Hepatocyte (in vitro differentiated cells): ENCODE results near the gene MAP4. TPM values are rescaled to one million over a fixed set of nuclear protein-coding genes. Genes with fewer than 3 reads are reported as not detected.

Experiments used
- DNase-seq: peaks from one replicate; pipeline ENCODE4 v3.0.0-alpha.2; 2016; ENCODE audit warnings: low spot score
- H2AFZ ChIP-seq: fragments of 200-600 bp; sonication (generic); 2 replicates; pipeline ENCODE4 v1.6.0; 2016; ENCODE audit warnings: antibody characterized with exemption, mild to moderate bottlenecking
- H3K27ac ChIP-seq: fragments of 200-600 bp; sonication (generic); 2 replicates; pipeline ENCODE4 v1.5.1; 2016; ENCODE audit warnings: mild to moderate bottlenecking
- H3K27me3 ChIP-seq: fragments of 200-600 bp; sonication (generic); 2 replicates; pipeline ENCODE4 v1.6.1; 2016
- H3K36me3 ChIP-seq: fragments of 200-600 bp; sonication (generic); replicated peaks from 2 replicates; pipeline ENCODE4 v1.5.1; 2016; ENCODE audit warnings: low read depth; ENCODE audit not compliant: insufficient read depth
- H3K4me1 ChIP-seq: fragments of 200-600 bp; sonication (generic); 2 replicates; pipeline ENCODE4 v1.5.1; 2016; ENCODE audit warnings: mild to moderate bottlenecking, moderate library complexity; ENCODE audit not compliant: insufficient read depth
- H3K4me2 ChIP-seq: fragments of 200-600 bp; sonication (generic); 2 replicates; pipeline ENCODE4 v1.6.0; 2016
- H3K4me3 ChIP-seq: fragments of 200-600 bp; sonication (generic); 2 replicates; pipeline ENCODE4 v1.5.1; 2016; ENCODE audit warnings: mild to moderate bottlenecking
- H3K79me2 ChIP-seq: fragments of 200-600 bp; sonication (generic); 2 replicates; pipeline ENCODE4 v1.6.0; 2017; ENCODE audit warnings: mild to moderate bottlenecking
- H3K9me2 ChIP-seq: fragments of 200-600 bp; sonication (generic); replicated peaks from 2 replicates; pipeline ENCODE4 v1.6.0; 2017; ENCODE audit warnings: mild to moderate bottlenecking; ENCODE audit not compliant: insufficient read depth
- H3K9me3 ChIP-seq: fragments of 200-600 bp; sonication (generic); 2 replicates; pipeline ENCODE4 v1.5.1; 2016; ENCODE audit warnings: low read depth, mild to moderate bottlenecking
- H4K20me1 ChIP-seq: fragments of 200-600 bp; sonication (generic); 2 replicates; pipeline ENCODE4 v1.6.0; 2016; ENCODE audit warnings: mild to moderate bottlenecking; ENCODE audit not compliant: insufficient read depth, poor library complexity, severe bottlenecking
- CTCF ChIP-seq: fragments of 200-600 bp; sonication (generic); IDR thresholded peaks from 2 replicates; pipeline ENCODE4 v1.5.1; 2016; ENCODE audit warnings: antibody characterized with exemption, mild to moderate bottlenecking; ENCODE audit not compliant: poor library complexity
- EZH2 ChIP-seq: fragments of 200-600 bp; sonication (generic); IDR thresholded peaks from 2 replicates; pipeline ENCODE4 v1.6.1; 2016; ENCODE audit warnings: antibody characterized with exemption, mild to moderate bottlenecking, borderline replicate concordance
- EZH2phosphoT487 ChIP-seq: fragments of 200-600 bp; sonication (generic); IDR thresholded peaks from one replicate; pipeline ENCODE4 v1.6.1; 2018; ENCODE audit warnings: antibody characterized with exemption, mild to moderate bottlenecking, low read depth, moderate library complexity; ENCODE audit not compliant: unreplicated experiment, severe bottlenecking
- WGBS: methylation state at CpG from one replicate; pipeline ENCODE4 v1.1.6; 2016; ENCODE audit warnings: low lambda C conversion rate; ENCODE audit errors: missing lambda C conversion rate; 5-methylcytosine and 5-hydroxymethylcytosine counted together
- polyA plus RNA-seq: library from polyadenylated mRNA; unstranded; fragments of >200 nt; fragmentation: Nextera tagmentation; extraction: Ambion mirVana; gene quantifications from 2 replicates; pipeline ENCODE4 v1.2.1, GENCODE V29; 2016
- total RNA-seq: library from RNA; depleted of rRNA; stranded (reverse); fragments of >200 nt; gene quantifications from 2 replicates; pipeline ENCODE4 v1.2.3, GENCODE V29; 2014

Gene MAP4
- total and polyA plus RNA-seq, 2 experiments from 2014 or later = 85.5 to 91.3 TPM

DNA sequence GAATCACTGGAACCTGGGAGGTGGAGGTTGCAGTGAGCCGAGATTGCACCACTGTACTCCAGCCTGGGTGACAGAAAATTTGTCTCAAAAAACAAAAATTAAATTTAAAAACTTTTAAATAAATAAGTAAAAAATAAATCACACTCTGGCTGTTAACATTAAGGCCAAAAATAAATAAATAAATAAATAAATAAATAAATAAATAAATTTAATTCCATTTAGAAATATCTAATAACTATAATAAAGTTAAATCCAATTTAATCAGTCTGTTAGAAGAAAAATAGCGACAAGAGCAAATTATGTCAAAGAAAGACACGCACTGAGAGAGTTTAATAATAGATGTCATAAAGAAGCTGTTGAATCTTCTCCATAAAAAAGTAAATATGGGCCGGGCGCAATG, 13.4 kb downstream of the MAP4 start:
- H3K9me2 ChIP-seq = no peaks in the 10 kb centered on the region
- peaks cover 23% of the 10 kb centered on the region for H4K20me1 ChIP-seq
- no peaks in the 10 kb centered on the region for H3K4me1 ChIP-seq
- no peak overlapping the region for H3K4me2 ChIP-seq
- no peaks in the 10 kb centered on the region for H3K9me3 ChIP-seq
- H3K4me3 ChIP-seq = no peak overlapping the region
- no peaks in the 10 kb centered on the region for H3K36me3 ChIP-seq
- TF ChIP-seq EZH2 (no peak), EZH2phosphoT487 (no peak), CTCF (no peak)
- no peak overlapping the region for H2AFZ ChIP-seq
- H3K27ac ChIP-seq = no peak overlapping the region
- WGBS = 98% methylated on average over 5 of the region's 5 CpGs
- H3K27me3 ChIP-seq = no peaks in the 10 kb centered on the region
- DNase-seq = no peak
- H3K79me2 ChIP-seq = peaks cover 72% of the 10 kb centered on the region

DNA sequence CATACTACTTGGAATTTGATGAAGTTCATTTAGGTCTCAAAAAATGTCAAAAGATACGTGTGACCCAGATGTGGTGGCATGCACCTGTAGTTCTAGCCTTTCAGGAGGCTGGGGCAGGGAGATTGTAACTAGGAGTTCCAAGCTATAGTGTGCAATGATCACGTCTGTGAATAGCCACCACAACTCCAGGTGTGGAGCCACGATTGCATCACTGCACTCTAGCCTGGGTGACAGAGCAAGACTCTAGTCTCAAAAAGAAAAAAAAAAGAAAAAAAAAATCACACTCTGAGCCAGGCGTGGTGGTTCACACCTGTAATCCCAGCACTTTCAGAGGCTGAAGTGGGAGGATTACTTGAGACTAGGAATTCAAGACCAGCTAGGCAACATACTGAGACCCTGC, 14.2 kb downstream of the MAP4 start:
- peaks cover 23% of the 10 kb centered on the region for H4K20me1 ChIP-seq
- H3K4me2 ChIP-seq = no peak overlapping the region
- no peak overlapping the region for H2AFZ ChIP-seq
- 93% methylated on average over 4 of the region's 4 CpGs for WGBS
- no peaks in the 10 kb centered on the region for H3K4me1 ChIP-seq
- H3K79me2 ChIP-seq = peaks cover 72% of the 10 kb centered on the region
- H3K27ac ChIP-seq = no peak overlapping the region
- no peaks in the 10 kb centered on the region for H3K27me3 ChIP-seq
- no peak for TF ChIP-seq CTCF
- no peak for TF ChIP-seq EZH2
- no peak for TF ChIP-seq EZH2phosphoT487
- DNase-seq = no peak
- H3K4me3 ChIP-seq = no peak overlapping the region
- H3K36me3 ChIP-seq = no peaks in the 10 kb centered on the region
- H3K9me2 ChIP-seq = no peaks in the 10 kb centered on the region
- H3K9me3 ChIP-seq = no peaks in the 10 kb centered on the region

- Histone ChIP-seq H2AFZ (no peak overlapping the region), H3K4me2 (no peak overlapping the region), H3K9me2 (no peaks in the 10 kb centered on the region), H4K20me1 (peaks cover 29% of the 10 kb centered on the region), H3K79me2 (peaks cover 76% of the 10 kb centered on the region), H3K27me3 (no peaks in the 10 kb centered on the region), H3K27ac (no peak overlapping the region), H3K4me3 (no peak overlapping the region), H3K4me1 (no peaks in the 10 kb centered on the region), H3K36me3 (no peaks in the 10 kb centered on the region), H3K9me3 (no peaks in the 10 kb centered on the region)
- 92% methylated on average over 2 of the region's 2 CpGs for WGBS
- no peak for DNase-seq
- TF ChIP-seq EZH2 (no peak), CTCF (no peak), EZH2phosphoT487 (no peak)
Observed at GRCh38 chr3:48000212-48000611, 16.0 kb downstream of the MAP4 start.

GRCh38 chr3:47996440-47996839, 19.8 kb downstream of the MAP4 start:
- 89% methylated on average over 2 of the region's 2 CpGs for WGBS
- Histone ChIP-seq H4K20me1 (peaks cover 22% of the 10 kb centered on the region), H3K4me2 (no peak overlapping the region), H3K9me3 (no peaks in the 10 kb centered on the region), H3K9me2 (no peaks in the 10 kb centered on the region), H3K36me3 (no peaks in the 10 kb centered on the region), H3K27me3 (no peaks in the 10 kb centered on the region), H3K4me3 (no peak overlapping the region), H3K4me1 (no peaks in the 10 kb centered on the region), H3K79me2 (peaks cover 91% of the 10 kb centered on the region), H3K27ac (no peak overlapping the region), H2AFZ (no peak overlapping the region)
- no peak for DNase-seq
- TF ChIP-seq EZH2phosphoT487 (no peak), CTCF (no peak), EZH2 (no peak)
